ENCODE data around the gene NPAT. TPM values are rescaled to one million over a fixed set of nuclear protein-coding genes. Genes with fewer than 3 reads are reported as not detected.

NPAT gene
- total and polyA plus RNA-seq, 12 donors, result 2.2 to 32.7 (median 14.2) TPM

- Histone ChIP-seq H3K9me3 (replicated peaks in 1 of 3) (no peaks in the 10 kb centered on the region), H3K4me1 (replicated peaks in 1 of 2) (peaks cover 13 to 44% of the 10 kb centered on the region in 2 donors), H3K4me3 (peak overlapping the region in 1 of 4 donors; percentile 75), H3K27me3 (no peaks in the 10 kb centered on the region), H3K36me3 (replicated peaks in 1 of 2) (no peaks in the 10 kb centered on the region), H3K27ac (peak overlapping the region in 3 of 5 donors; percentile 94 to 97 (median 95))
- intact Hi-C loops (cut with DNase I), result no loop called here
- TF ChIP-seq CTCF (IDR thresholded peaks at IDR 0.05), result no peak
- TF ChIP-seq POLR2A (IDR thresholded peaks at IDR 0.05), result no peak
- no peak for DNase-seq
- 33 to 35% (median 34%) methylated on average over 5 of the region's 5 CpGs for WGBS, 4 donors
Observed at GRCh38 chr11:108220721-108221336, 1.6 kb downstream of the NPAT start.

- WGBS, 4 donors, result 77 to 85% (median 84%) methylated on average over 7 of the region's 7 CpGs
- H3K4me1 ChIP-seq (replicated peaks in 1 of 2), result peaks cover 5 to 34% of the 10 kb centered on the region in 2 donors
- no peak for TF ChIP-seq CTCF (IDR thresholded peaks at IDR 0.05)
- TF ChIP-seq POLR2A (IDR thresholded peaks at IDR 0.05), result no peak
- no peaks in the 10 kb centered on the region for H3K36me3 ChIP-seq (replicated peaks in 1 of 2)
- H3K27ac ChIP-seq, result no peak overlapping the region
- no peak for DNase-seq
- H3K4me3 ChIP-seq, result no peak overlapping the region
- H3K9me3 ChIP-seq (replicated peaks in 1 of 3), result no peaks in the 10 kb centered on the region
- intact Hi-C loops (cut with DNase I), result no loop called here
- H3K27me3 ChIP-seq, result no peaks in the 10 kb centered on the region
Observed at GRCh38 chr11:108218912-108219783, 3.3 kb downstream of the NPAT start.

DNA sequence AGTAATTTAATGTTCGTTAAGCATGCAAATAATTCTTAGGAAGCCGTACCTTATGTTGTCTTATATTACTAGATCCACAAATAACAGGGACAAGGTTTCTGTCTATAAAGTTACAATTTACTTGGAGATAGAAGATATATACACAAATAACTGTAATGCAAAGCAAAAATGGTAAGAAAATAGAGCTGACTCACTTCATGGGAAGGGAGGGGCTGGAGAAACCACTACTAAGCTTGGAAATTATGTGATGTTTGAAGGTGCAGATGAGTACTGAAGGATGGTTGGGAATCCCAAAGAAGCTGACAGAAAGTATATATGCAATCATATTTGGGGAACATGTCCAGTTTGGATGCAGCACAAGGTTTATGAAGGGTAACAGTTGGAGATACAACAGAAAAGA, 4.0 kb downstream of the NPAT start:
- TF ChIP-seq CTCF (IDR thresholded peaks at IDR 0.05) (no peak), POLR2A (IDR thresholded peaks at IDR 0.05) (no peak)
- H3K4me1 ChIP-seq (replicated peaks in 1 of 2), result peaks cover 0 to 29% of the 10 kb centered on the region in 2 donors
- 46 to 72% (median 59%) methylated on average over 2 of the region's 2 CpGs for WGBS, 4 donors
- no peaks in the 10 kb centered on the region for H3K9me3 ChIP-seq (replicated peaks in 1 of 3)
- H3K4me3 ChIP-seq, result no peak overlapping the region
- H3K27ac ChIP-seq, result no peak overlapping the region
- no peaks in the 10 kb centered on the region for H3K36me3 ChIP-seq (replicated peaks in 1 of 2)
- intact Hi-C loops (cut with DNase I), result no loop called here
- DNase-seq, result no peak
- H3K27me3 ChIP-seq, result no peaks in the 10 kb centered on the region

GRCh38 chr11:108216988-108217387, 5.5 kb downstream of the NPAT start:
- TF ChIP-seq CTCF (IDR thresholded peaks at IDR 0.05), result no peak
- TF ChIP-seq POLR2A (IDR thresholded peaks at IDR 0.05), result no peak
- no peak overlapping the region for H3K27ac ChIP-seq
- no peak for DNase-seq
- peaks cover 0 to 29% of the 10 kb centered on the region in 2 donors for H3K4me1 ChIP-seq (replicated peaks in 1 of 2)
- 66 to 80% (median 72%) methylated on average over 4 of the region's 4 CpGs for WGBS, 4 donors
- H3K9me3 ChIP-seq (replicated peaks in 1 of 3), result no peaks in the 10 kb centered on the region
- intact Hi-C loops (cut with DNase I), result no loop called here
- H3K4me3 ChIP-seq, result no peak overlapping the region
- no peaks in the 10 kb centered on the region for H3K36me3 ChIP-seq (replicated peaks in 1 of 2)
- H3K27me3 ChIP-seq, result no peaks in the 10 kb centered on the region
